Cardiac muscle cell (in vitro differentiated cells and primary cell): ENCODE data around the gene SCOC. TPM values are rescaled to one million over a fixed set of nuclear protein-coding genes. Genes with fewer than 3 reads are reported as not detected.

Experiments used
- DNase-seq, 2 donors: peaks; one replicate each; pipeline versions ENCODE4 v3.0.0 to v3.0.0-alpha.2; 2010 to 2017; ENCODE audit warnings: low read depth in 1 of 2, low spot score in 1 of 2
- H3K27ac ChIP-seq: fragments of 200-600 bp; sonication (generic); 2 replicates; pipeline ENCODE4 v1.5.1; 2016
- H3K27me3 ChIP-seq: fragments of 200-600 bp; sonication (generic); 2 replicates; pipeline ENCODE4 v1.6.0; 2016; ENCODE audit warnings: control low read depth
- H3K36me3 ChIP-seq: fragments of 200-600 bp; sonication (generic); 2 replicates; pipeline ENCODE4 v1.5.1; 2016; ENCODE audit warnings: control low read depth
- H3K4me1 ChIP-seq: fragments of 200-600 bp; sonication (generic); 2 replicates; pipeline ENCODE4 v1.8.1; 2017; ENCODE audit warnings: low read depth, mild to moderate bottlenecking, mixed run types
- H3K4me3 ChIP-seq: fragments of 200-600 bp; sonication (generic); 2 replicates; pipeline ENCODE4 v1.5.1; 2016; ENCODE audit warnings: mild to moderate bottlenecking
- H3K9me3 ChIP-seq: fragments of 200-600 bp; sonication (generic); 2 replicates; pipeline ENCODE4 v1.5.1; 2017; ENCODE audit warnings: low read depth, mild to moderate bottlenecking, control low read depth
- polyA plus RNA-seq: library from polyadenylated mRNA; unstranded; fragments of >200 nt; fragmentation: Nextera tagmentation; extraction: Ambion mirVana; gene quantifications from 2 replicates; pipeline ENCODE4 v1.2.1, GENCODE V29; 2016
- total RNA-seq: library from RNA; depleted of rRNA; stranded (reverse); fragments of >200 nt; gene quantifications from 2 replicates; pipeline ENCODE4 v1.2.3, GENCODE V29; 2016
- TF ChIP-seq, protein P1 (sequence below): IDR thresholded peaks from 2 replicates; pipeline ENCODE4 v1.5.1; 2012; ENCODE audit warnings: low read depth, mild to moderate bottlenecking, low read length

SCOC gene
- total and polyA plus RNA-seq, 2 experiments from 2014 or later: 37.0 to 134 TPM

GRCh38 chr4:140361099-140361498 lies 12.3 kb upstream of the SCOC start:
- no peak overlapping the region for H3K4me3 ChIP-seq
- no peak overlapping the region for H3K27ac ChIP-seq
- TF ChIP-seq, protein P1, sequence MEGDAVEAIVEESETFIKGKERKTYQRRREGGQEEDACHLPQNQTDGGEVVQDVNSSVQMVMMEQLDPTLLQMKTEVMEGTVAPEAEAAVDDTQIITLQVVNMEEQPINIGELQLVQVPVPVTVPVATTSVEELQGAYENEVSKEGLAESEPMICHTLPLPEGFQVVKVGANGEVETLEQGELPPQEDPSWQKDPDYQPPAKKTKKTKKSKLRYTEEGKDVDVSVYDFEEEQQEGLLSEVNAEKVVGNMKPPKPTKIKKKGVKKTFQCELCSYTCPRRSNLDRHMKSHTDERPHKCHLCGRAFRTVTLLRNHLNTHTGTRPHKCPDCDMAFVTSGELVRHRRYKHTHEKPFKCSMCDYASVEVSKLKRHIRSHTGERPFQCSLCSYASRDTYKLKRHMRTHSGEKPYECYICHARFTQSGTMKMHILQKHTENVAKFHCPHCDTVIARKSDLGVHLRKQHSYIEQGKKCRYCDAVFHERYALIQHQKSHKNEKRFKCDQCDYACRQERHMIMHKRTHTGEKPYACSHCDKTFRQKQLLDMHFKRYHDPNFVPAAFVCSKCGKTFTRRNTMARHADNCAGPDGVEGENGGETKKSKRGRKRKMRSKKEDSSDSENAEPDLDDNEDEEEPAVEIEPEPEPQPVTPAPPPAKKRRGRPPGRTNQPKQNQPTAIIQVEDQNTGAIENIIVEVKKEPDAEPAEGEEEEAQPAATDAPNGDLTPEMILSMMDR: no peak
- no peak for DNase-seq
- no peaks in the 10 kb centered on the region for H3K27me3 ChIP-seq
- H3K4me1 ChIP-seq: peaks cover 8% of the 10 kb centered on the region
- H3K36me3 ChIP-seq: no peaks in the 10 kb centered on the region
- H3K9me3 ChIP-seq: no peaks in the 10 kb centered on the region

DNA sequence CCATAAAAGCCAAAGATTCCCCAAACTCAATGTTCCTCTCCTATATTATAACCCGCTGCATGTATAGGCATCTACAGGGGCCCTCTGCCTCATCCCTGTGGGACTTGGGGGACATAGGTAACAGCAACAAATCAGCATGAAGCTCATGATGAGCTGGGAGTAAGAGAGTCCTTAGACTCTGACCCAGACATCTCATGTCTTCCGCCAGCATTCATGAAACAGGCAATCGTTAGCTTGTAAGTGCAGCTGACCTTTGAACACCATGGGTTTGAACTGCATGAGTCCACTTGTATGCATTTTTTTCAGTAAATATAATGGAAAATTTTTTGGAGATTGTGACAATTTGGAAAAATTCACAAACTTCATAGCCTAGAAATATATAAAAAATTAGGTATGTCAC lies 10.4 kb upstream of the SCOC start:
- Histone ChIP-seq H3K4me3 (no peak overlapping the region), H3K27ac (no peak overlapping the region), H3K4me1 (peaks cover 8% of the 10 kb centered on the region), H3K27me3 (no peaks in the 10 kb centered on the region), H3K36me3 (no peaks in the 10 kb centered on the region), H3K9me3 (no peaks in the 10 kb centered on the region)
- TF ChIP-seq, protein P1: no peak
- DNase-seq: no peak

DNA sequence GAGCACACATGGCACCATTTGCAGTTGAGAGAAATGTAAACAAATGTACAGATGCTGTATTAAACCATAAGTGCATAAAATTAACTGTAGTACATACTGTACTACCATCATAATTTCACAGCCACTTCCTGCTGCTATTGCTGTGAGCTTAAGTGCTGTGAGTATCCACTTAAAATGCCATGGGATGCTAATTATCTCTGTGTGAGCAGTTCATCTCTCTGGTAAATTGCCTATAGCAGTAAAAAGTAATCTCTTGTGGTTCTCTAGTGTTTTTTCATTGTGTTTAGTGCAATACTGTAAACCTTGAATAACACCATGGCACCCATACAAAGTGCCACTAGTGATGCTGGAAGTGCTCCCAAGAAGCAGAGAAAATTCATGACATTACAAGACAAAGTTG lies 9.9 kb upstream of the SCOC start:
- H3K9me3 ChIP-seq: no peaks in the 10 kb centered on the region
- no peaks in the 10 kb centered on the region for H3K36me3 ChIP-seq
- H3K4me3 ChIP-seq: no peak overlapping the region
- TF ChIP-seq, protein P1: no peak
- peak in 1 of 2 donors; percentile 33 for DNase-seq
- no peak overlapping the region for H3K27ac ChIP-seq
- peaks cover 8% of the 10 kb centered on the region for H3K4me1 ChIP-seq
- no peaks in the 10 kb centered on the region for H3K27me3 ChIP-seq

GRCh38 chr4:140367738-140368137 lies 5.7 kb upstream of the SCOC start:
- TF ChIP-seq, protein P1: no peak
- Histone ChIP-seq H3K36me3 (no peaks in the 10 kb centered on the region), H3K4me3 (no peak overlapping the region), H3K27me3 (no peaks in the 10 kb centered on the region), H3K27ac (no peak overlapping the region), H3K4me1 (peaks cover 12% of the 10 kb centered on the region), H3K9me3 (no peaks in the 10 kb centered on the region)
- DNase-seq: peak in 1 of 2 donors; percentile 3

DNA sequence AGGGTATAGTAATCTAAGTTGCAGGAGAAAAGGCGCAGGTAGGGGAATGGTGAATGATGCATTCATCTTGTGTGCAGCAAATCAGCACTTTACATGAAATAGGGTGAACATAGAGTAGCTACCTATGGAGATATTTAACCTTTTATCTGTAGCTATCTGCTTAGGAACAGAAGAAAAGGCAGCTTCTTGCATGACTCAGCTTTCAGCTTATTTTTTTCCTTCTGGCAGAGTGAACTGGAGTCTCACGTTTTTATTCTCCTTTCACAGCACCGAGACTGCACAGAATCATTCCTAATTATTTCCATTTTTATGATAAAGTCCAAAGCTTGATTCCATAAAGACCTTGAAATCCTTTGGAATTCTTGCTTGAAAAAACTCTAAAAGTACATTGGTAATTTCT lies 4.8 kb upstream of the SCOC start:
- Histone ChIP-seq H3K4me3 (no peak overlapping the region), H3K27me3 (no peaks in the 10 kb centered on the region), H3K9me3 (no peaks in the 10 kb centered on the region), H3K4me1 (peaks cover 8% of the 10 kb centered on the region), H3K36me3 (no peaks in the 10 kb centered on the region), H3K27ac (no peak overlapping the region)
- no peak for DNase-seq
- TF ChIP-seq, protein P1: no peak

GRCh38 chr4:140372751-140373327 lies 607 bp upstream of the SCOC start:
- Histone ChIP-seq H3K36me3 (no peaks in the 10 kb centered on the region), H3K27me3 (no peaks in the 10 kb centered on the region), H3K4me3 (peak overlapping the region; percentile 76), H3K4me1 (peaks cover 19% of the 10 kb centered on the region), H3K9me3 (no peaks in the 10 kb centered on the region), H3K27ac (peak overlapping the region; percentile 92)
- TF ChIP-seq, protein P1: no peak
- DNase-seq: peak; percentile 14 to 30
